OCI-M2 (cell line): ENCODE results near the gene NTN5.
"Not testable (repeated sequence)": the region's sequence is repeated elsewhere in the genome, so short reads cannot be mapped to it uniquely, and the experiment has no call there.

Experiments
- DNase-seq: peaks from one replicate; lab custom pipeline; 2025; ENCODE audit not compliant: unreplicated experiment; lab: John Stamatoyannopoulos, UW

The NTN5 gene

GRCh38 chr19:48670699-48671445 is 1.9 kb downstream of the NTN5 start:
- DNase-seq = no peak

GRCh38 chr19:48669903-48670668 is 2.7 kb downstream of the NTN5 start:
- no peak for DNase-seq

- DNase-seq = no peak
Measured at GRCh38 chr19:48668761-48669160, 4.1 kb downstream of the NTN5 start.

- DNase-seq = no peak
Measured at GRCh38 chr19:48668332-48668731, 4.5 kb downstream of the NTN5 start.

GRCh38 chr19:48665786-48666185 is 7.0 kb downstream of the NTN5 start:
- no peak for DNase-seq

- DNase-seq = no peak
Measured at GRCh38 chr19:48664476-48664875, 8.3 kb downstream of the NTN5 start.

- no peak for DNase-seq
Measured at GRCh38 chr19:48663667-48664066, 9.2 kb downstream of the NTN5 start.

GRCh38 chr19:48661711-48662090 is 11.1 kb downstream of the NTN5 start:
- no peak for DNase-seq

- DNase-seq = no peak
Measured at GRCh38 chr19:48660852-48661710, 11.7 kb downstream of the NTN5 start.

GRCh38 chr19:48659768-48660167 is 13.0 kb downstream of the NTN5 start:
- no peak for DNase-seq

- DNase-seq = no peak
Measured at GRCh38 chr19:48658483-48658882, 14.3 kb downstream of the NTN5 start.

GRCh38 chr19:48657828-48658227 is 15.0 kb downstream of the NTN5 start:
- not testable (repeated sequence) for DNase-seq

- DNase-seq = no peak
Measured at GRCh38 chr19:48656840-48657474, 15.9 kb downstream of the NTN5 start.

- no peak for DNase-seq
Measured at GRCh38 chr19:48654299-48655059, 18.3 kb downstream of the NTN5 start.

- no peak for DNase-seq
Measured at GRCh38 chr19:48651683-48652048, 21.2 kb downstream of the NTN5 start.

- DNase-seq = no peak
Measured at GRCh38 chr19:48650974-48651682, 21.7 kb downstream of the NTN5 start.

- DNase-seq = no peak
Measured at GRCh38 chr19:48648134-48648533, 24.7 kb downstream of the NTN5 start.

GRCh38 chr19:48646722-48647216 is 26.0 kb downstream of the NTN5 start:
- DNase-seq = no peak

GRCh38 chr19:48646001-48646721 is 26.7 kb downstream of the NTN5 start, which contains the start of gene CA11:
TSS of gene CA11 (minus strand) at chr19:48646187. CDS start at chr19:48645632, 555 bp downstream.
- DNase-seq = peak; percentile 26
